ENCODE results near the gene DEDD. TPM values are rescaled to one million over a fixed set of nuclear protein-coding genes. Genes with fewer than 3 reads are reported as not detected.

DEDD gene
- polyA plus RNA-seq, 1 experiment, result 34.9 TPM

- POLR2A ChIA-PET, result interaction anchor here (1.0 to 2.1 kb wide), 5 partner anchors 14 to 86 kb away, joined by 4 to 20 read pairs (median 4); partner anchors contain the start of genes KLHDC9, NIT1, PFDN2 and PPOX
- Histone ChIP-seq H3K27me3 (ENCODE audit: control insufficient read depth, insufficient read depth, low read length) (no peaks in the 10 kb centered on the region), H3K4me3 (ENCODE audit: low read depth, low read length) (peak overlapping the region; percentile 97), H3K9me3 (ENCODE audit: control insufficient read depth, insufficient read depth, low read length) (no peaks in the 10 kb centered on the region), H3K27ac (ENCODE audit: low read depth, low read length) (peak overlapping the region; percentile 42)
- CTCF ChIA-PET, result interaction anchor here (1.0 to 1.7 kb wide), 3 partner anchors 34 to 134 kb away, joined by 3 to 7 read pairs (median 4); partner anchors contain the start of gene PPOX
- DNase-seq (ENCODE audit: low read depth, low spot score), result no peak
- TF ChIP-seq, protein P1, sequence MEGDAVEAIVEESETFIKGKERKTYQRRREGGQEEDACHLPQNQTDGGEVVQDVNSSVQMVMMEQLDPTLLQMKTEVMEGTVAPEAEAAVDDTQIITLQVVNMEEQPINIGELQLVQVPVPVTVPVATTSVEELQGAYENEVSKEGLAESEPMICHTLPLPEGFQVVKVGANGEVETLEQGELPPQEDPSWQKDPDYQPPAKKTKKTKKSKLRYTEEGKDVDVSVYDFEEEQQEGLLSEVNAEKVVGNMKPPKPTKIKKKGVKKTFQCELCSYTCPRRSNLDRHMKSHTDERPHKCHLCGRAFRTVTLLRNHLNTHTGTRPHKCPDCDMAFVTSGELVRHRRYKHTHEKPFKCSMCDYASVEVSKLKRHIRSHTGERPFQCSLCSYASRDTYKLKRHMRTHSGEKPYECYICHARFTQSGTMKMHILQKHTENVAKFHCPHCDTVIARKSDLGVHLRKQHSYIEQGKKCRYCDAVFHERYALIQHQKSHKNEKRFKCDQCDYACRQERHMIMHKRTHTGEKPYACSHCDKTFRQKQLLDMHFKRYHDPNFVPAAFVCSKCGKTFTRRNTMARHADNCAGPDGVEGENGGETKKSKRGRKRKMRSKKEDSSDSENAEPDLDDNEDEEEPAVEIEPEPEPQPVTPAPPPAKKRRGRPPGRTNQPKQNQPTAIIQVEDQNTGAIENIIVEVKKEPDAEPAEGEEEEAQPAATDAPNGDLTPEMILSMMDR (IDR thresholded peaks at IDR 0.05; ENCODE audit: low read depth, low read length), result no peak
These were observed 701 bp downstream of the DEDD start for GRCh38 chr1:161131523-161132409.

DNA sequence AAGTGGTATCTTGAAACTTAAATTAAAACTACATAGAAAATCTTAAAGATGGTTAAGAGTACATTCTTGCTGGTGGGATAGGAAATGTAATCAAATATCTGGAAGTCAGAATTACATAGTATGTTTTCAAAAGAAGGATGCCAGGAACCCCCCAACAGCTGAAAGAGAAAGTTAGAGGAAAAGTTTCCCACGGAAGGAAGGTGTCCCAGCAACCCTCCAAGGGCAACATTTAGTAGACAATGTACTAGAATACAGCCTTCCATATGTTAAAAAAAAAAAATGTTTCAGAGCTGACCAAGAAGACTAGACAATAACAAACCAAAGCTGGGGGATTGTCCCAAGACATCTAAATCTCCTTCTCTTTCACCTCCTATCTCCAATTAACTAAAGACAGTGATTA, 2.2 kb downstream of the DEDD start:
- ChIA-PET POLR2A (no interaction called here), CTCF (interaction anchor here (0.8 to 1.4 kb wide), 2 partner anchors 10 to 133 kb away, joined by 3 to 4 read pairs; no protein-coding TSS in a partner anchor)
- no peak for DNase-seq (ENCODE audit: low read depth, low spot score)
- H3K4me3 ChIP-seq (ENCODE audit: low read depth, low read length), result no peak overlapping the region
- H3K27me3 ChIP-seq (ENCODE audit: control insufficient read depth, insufficient read depth, low read length), result no peaks in the 10 kb centered on the region
- TF ChIP-seq, protein P1 (IDR thresholded peaks at IDR 0.05; ENCODE audit: low read depth, low read length), result no peak
- H3K9me3 ChIP-seq (ENCODE audit: control insufficient read depth, insufficient read depth, low read length), result no peaks in the 10 kb centered on the region
- H3K27ac ChIP-seq (ENCODE audit: low read depth, low read length), result no peak overlapping the region

- DNase-seq (ENCODE audit: low read depth, low spot score), result no peak
- CTCF ChIA-PET, result interaction anchor here (1.3 to 1.5 kb wide), 2 partner anchors 27 to 132 kb away, joined by 3 read pairs; no protein-coding TSS in a partner anchor
- TF ChIP-seq, protein P1 (IDR thresholded peaks at IDR 0.05; ENCODE audit: low read depth, low read length), result no peak
- H3K9me3 ChIP-seq (ENCODE audit: control insufficient read depth, insufficient read depth, low read length), result no peaks in the 10 kb centered on the region
- no peak overlapping the region for H3K27ac ChIP-seq (ENCODE audit: low read depth, low read length)
- POLR2A ChIA-PET, result no interaction called here
- no peaks in the 10 kb centered on the region for H3K27me3 ChIP-seq (ENCODE audit: control insufficient read depth, insufficient read depth, low read length)
- H3K4me3 ChIP-seq (ENCODE audit: low read depth, low read length), result no peak overlapping the region
These were observed 3.7 kb downstream of the DEDD start for GRCh38 chr1:161128591-161129420.

GRCh38 chr1:161127649-161128048, 4.8 kb downstream of the DEDD start:
- Histone ChIP-seq H3K4me3 (ENCODE audit: low read depth, low read length) (no peak overlapping the region), H3K27me3 (ENCODE audit: control insufficient read depth, insufficient read depth, low read length) (no peaks in the 10 kb centered on the region), H3K27ac (ENCODE audit: low read depth, low read length) (no peak overlapping the region), H3K9me3 (ENCODE audit: control insufficient read depth, insufficient read depth, low read length) (no peaks in the 10 kb centered on the region)
- ChIA-PET CTCF (interaction anchor here (1.5 kb wide), 1 partner anchor 131 kb away, joined by 3 read pairs; no protein-coding TSS in a partner anchor), POLR2A (interaction anchor here (1.6 kb wide), 1 partner anchor 10 kb away, joined by 7 read pairs; the partner anchor contains the start of genes NIT1 and PFDN2)
- no peak for DNase-seq (ENCODE audit: low read depth, low spot score)
- TF ChIP-seq, protein P1 (IDR thresholded peaks at IDR 0.05; ENCODE audit: low read depth, low read length), result no peak

Measured in AG04450 (cell line).